K562 (cell line): ENCODE results near the gene PLCG2. TPM values are rescaled to one million over a fixed set of nuclear protein-coding genes. Genes with fewer than 3 reads are reported as not detected.

Source experiments
- ARID3A ChIP-seq: IDR thresholded peaks from 2 replicates; pipeline ENCODE4 v1.6.1; 2012; ENCODE audit warnings: low read depth, low read length, improper control_type of control experiment, borderline replicate concordance
- GATA2 ChIP-seq: sonication (generic); formaldehyde crosslinking; IDR thresholded peaks from 2 replicates; pipeline ENCODE4 v1.4.0; 2020; ENCODE audit warnings: mild to moderate bottlenecking, missing genetic modification reagents
- GTF2E2 ChIP-seq: fragments of 200-800 bp; sonication (Bioruptor generic); IDR thresholded peaks from 2 replicates; pipeline ENCODE4 v1.6.1; 2016; ENCODE audit warnings: missing genetic modification characterization, missing compliant biosample characterization
- ILF3 ChIP-seq: fragments of 450-650 bp; IDR thresholded peaks from 2 replicates; pipeline ENCODE4 v1.6.1; 2018; ENCODE audit warnings: antibody characterized with exemption, mild to moderate bottlenecking, moderate library complexity, borderline replicate concordance
- MIER1 ChIP-seq: fragments of 450-650 bp; IDR thresholded peaks from 2 replicates; pipeline ENCODE4 v1.6.1; 2016; ENCODE audit warnings: antibody characterized with exemption, mild to moderate bottlenecking, low read depth
- POLR2G ChIP-seq: fragments of 200-400 bp; formaldehyde crosslinking; IDR thresholded peaks from 2 replicates; pipeline ENCODE4 v1.6.1; 2017; ENCODE audit warnings: low read depth, mild to moderate bottlenecking, antibody characterized with exemption, low read length, moderate library complexity
- RAD21 ChIP-seq, 2 experiments: fragments of 250-450 bp in 1 of 2; fragments of 450-650 bp in 1 of 2; sonication (Bioruptor Pico) in 1 of 2; formaldehyde crosslinking in 1 of 2; IDR thresholded peaks in 1 of 2; conservative IDR thresholded peaks in 1 of 2; 2 replicates each; pipeline versions ENCODE4 v1.4.0 to v1.8.0; 2020 to 2022; ENCODE audit warnings: mild to moderate bottlenecking in 2 of 2, moderate library complexity in 1 of 2
- ZNF174 ChIP-seq: fragments of 250-450 bp; sonication (Bioruptor Pico); IDR thresholded peaks from 2 replicates; pipeline ENCODE4 v1.4.0; 2020; ENCODE audit warnings: mild to moderate bottlenecking
- ZNF431 ChIP-seq: sonication (generic); formaldehyde crosslinking; IDR thresholded peaks from 2 replicates; pipeline ENCODE4 v1.8.0; 2022; ENCODE audit warnings: mild to moderate bottlenecking, missing genetic modification reagents
- ZNF639 ChIP-seq, 2 experiments: fragments of 200-800 bp in 1 of 2; sonication (Bioruptor generic) in 1 of 2; sonication (generic) in 1 of 2; formaldehyde crosslinking in 1 of 2; IDR thresholded peaks in 1 of 2; conservative IDR thresholded peaks in 1 of 2; 2 replicates each; pipeline versions ENCODE4 v1.5.0 to v1.6.1; 2016 to 2020; ENCODE audit warnings: missing compliant biosample characterization in 1 of 2, missing genetic modification characterization in 1 of 2, missing genetic modification reagents in 1 of 2
- polyA plus RNA-seq, 8 experiments: library from polyadenylated mRNA; depleted of rRNA in 4 of 8; stranded (reverse) in 5 of 8; unstranded in 3 of 8; fragments of >200 nt; fragmentation: Nextera tagmentation in 2 of 8; fragmentation: Illumina TruSeq in 1 of 8; extraction: Ambion mirVana in 2 of 8; extraction: Trizol in 1 of 8; gene quantifications; 2 replicates each; pipeline versions ENCODE4 v1.2.1 to v1.2.3, GENCODE V29; 2011 to 2014; ENCODE audit warnings: inconsistent platforms in 1 of 8, missing spikeins in 1 of 8
- total RNA-seq, 7 experiments: library from RNA; depleted of rRNA in 6 of 7; stranded (reverse); fragments of >200 nt in 6 of 7; fragmentation: Illumina TruSeq in 2 of 7; extraction: Trizol in 2 of 7; gene quantifications; 2 replicates each; pipeline versions ENCODE4 v1.2.1 to v1.2.3, GENCODE V29; 2011 to 2021; ENCODE audit warnings: low replicate concordance in 1 of 7
- TF ChIP-seq, protein P1 (sequence below), 2 experiments: fragments of 450-650 bp; IDR thresholded peaks; 2 replicates each; pipeline ENCODE4 v1.6.1; 2016; ENCODE audit warnings: mild to moderate bottlenecking in 2 of 2, borderline replicate concordance in 1 of 2, low read depth in 1 of 2, moderate library complexity in 1 of 2

The PLCG2 gene
- total and polyA plus RNA-seq, 9 of the 15 experiments (the other 6 are each of a cell fraction or from before 2014, with no cell fraction given), result 0.94 to 7.1 (median 3.1) TPM

GRCh38 chr16:81885976-81886586 is 107.0 kb downstream of the PLCG2 start (continued):
- TF ChIP-seq, protein P1, sequence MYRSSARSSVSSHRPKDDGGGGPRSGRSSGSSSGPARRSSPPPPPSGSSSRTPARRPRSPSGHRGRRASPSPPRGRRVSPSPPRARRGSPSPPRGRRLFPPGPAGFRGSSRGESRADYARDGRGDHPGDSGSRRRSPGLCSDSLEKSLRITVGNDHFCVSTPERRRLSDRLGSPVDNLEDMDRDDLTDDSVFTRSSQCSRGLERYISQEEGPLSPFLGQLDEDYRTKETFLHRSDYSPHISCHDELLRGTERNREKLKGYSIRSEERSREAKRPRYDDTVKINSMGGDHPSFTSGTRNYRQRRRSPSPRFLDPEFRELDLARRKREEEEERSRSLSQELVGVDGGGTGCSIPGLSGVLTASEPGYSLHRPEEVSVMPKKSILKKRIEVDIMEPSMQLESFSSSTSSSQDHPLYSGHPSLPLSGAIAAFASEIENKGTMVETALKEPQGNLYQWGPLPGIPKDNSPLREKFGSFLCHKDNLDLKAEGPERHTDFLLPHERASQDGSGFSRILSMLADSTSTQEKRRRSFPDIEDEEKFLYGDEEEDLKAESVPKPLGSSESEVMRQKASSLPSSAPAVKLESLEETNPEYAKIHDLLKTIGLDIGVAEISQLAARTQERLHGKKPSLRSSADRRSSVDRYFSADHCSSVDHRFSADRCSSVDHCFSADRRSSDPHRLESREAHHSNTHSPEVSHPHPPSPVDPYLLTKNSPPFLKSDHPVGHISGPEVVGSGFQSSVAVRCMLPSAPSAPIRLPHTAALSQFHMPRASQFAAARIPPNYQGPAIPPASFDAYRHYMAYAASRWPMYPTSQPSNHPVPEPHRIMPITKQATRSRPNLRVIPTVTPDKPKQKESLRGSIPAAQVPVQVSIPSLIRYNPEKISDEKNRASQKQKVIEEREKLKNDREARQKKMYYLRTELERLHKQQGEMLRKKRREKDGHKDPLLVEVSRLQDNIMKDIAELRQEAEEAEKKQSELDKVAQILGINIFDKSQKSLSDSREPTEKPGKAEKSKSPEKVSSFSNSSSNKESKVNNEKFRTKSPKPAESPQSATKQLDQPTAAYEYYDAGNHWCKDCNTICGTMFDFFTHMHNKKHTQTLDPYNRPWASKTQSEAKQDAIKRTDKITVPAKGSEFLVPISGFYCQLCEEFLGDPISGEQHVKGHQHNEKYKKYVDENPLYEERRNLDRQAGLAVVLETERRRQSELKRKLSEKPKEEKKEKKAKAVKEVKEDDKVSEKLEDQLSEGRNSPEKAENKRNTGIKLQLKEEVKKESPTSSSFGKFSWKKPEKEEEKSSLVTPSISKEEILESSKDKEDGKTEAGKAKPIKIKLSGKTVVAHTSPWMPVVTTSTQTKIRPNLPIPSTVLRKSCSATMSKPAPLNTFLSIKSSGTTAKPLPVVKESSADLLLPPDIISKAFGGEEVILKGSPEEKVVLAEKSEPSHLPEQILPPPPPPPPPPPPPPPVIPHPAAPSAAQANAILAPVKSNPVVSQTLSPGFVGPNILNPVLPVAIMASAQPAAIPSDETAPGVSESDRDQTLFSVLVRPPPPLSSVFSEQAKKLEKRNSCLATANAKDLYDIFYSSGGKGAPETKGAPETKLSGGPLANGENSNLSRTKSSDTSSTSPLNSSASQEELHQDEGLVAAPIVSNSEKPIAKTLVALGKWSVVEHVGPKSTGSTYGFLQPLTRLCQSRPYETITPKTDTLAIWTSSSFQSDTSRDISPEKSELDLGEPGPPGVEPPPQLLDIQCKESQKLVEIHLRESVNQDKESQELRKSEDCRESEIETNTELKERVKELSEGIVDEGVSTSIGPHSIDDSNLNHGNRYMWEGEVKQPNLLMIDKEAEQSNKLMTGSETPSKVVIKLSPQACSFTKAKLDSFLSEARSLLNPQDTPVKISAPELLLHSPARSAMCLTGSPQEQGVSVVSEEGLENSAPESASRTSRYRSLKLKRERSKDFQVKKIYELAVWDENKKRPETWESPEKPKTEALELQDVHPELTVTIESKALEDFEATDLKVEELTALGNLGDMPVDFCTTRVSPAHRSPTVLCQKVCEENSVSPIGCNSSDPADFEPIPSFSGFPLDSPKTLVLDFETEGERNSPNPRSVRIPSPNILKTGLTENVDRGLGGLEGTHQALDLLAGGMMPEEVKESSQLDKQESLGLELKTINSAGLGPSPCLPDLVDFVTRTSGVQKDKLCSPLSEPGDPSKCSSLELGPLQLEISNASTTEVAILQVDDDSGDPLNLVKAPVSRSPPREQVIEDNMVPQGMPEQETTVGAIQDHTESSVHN (IDR thresholded peaks at IDR 0.05; ENCODE audit: borderline replicate concordance in 1 of 2, low read depth in 1 of 2), result no peak
- TF ChIP-seq MIER1, result no peak
- TF ChIP-seq GTF2E2 (tag), result no peak
- TF ChIP-seq GATA2 (CRISPR knock-in tag), result no peak
- no peak for TF ChIP-seq ZNF174 (CRISPR knock-in tag)
- TF ChIP-seq ZNF639 (CRISPR knock-in tag; conservative IDR thresholded peaks at IDR 0.05 in 1 of 2, IDR thresholded peaks at IDR 0.05 in 1 of 2), result no peak
- TF ChIP-seq RAD21 (CRISPR knock-in tag; conservative IDR thresholded peaks at IDR 0.05 in 1 of 2, IDR thresholded peaks at IDR 0.05 in 1 of 2), result peak; percentile 33 to 64
- TF ChIP-seq ILF3, result no peak
- TF ChIP-seq ARID3A, result no peak
- TF ChIP-seq POLR2G, result no peak
- no peak for TF ChIP-seq ZNF431 (CRISPR knock-in tag)
